Gastrocnemius medialis (tissue), 4 donors: Measurements from ENCODE around the gene CCDC187. TPM values are rescaled to one million over a fixed set of nuclear protein-coding genes. Genes with fewer than 3 reads are reported as not detected.
"Not testable (repeated sequence)": the region's sequence is repeated elsewhere in the genome, so short reads cannot be mapped to it uniquely, and the experiment has no call there.

Experiments
- ATAC-seq, 2 donors: fragments of 150-250 bp; one replicate each; pipeline ENCODE4 v1.9.1; 2016
- DNase-seq, 2 donors: peaks; one replicate each; pipeline ENCODE4 v3.0.0-alpha.2; 2019
- H3K27ac ChIP-seq, 4 donors: fragments of 200-600 bp; sonication (generic); 1 replicate in 1 of 4; 2 replicates in 3 of 4; pipeline ENCODE4 v1.5.1; 2016 to 2018; ENCODE audit warnings: mild to moderate bottlenecking in 2 of 4, moderate library complexity in 1 of 4
- H3K27me3 ChIP-seq, 3 donors: fragments of 200-600 bp; sonication (generic) in 2 of 3; 1 replicate in 1 of 3; 2 replicates in 2 of 3; pipeline versions ENCODE4 v1.5.1 to v1.6.0; 2016 to 2019; ENCODE audit warnings: mild to moderate bottlenecking in 1 of 3, moderate library complexity in 1 of 3
- H3K36me3 ChIP-seq, 2 donors: fragments of 200-600 bp; sonication (generic) in 1 of 2; one replicate each; pipeline ENCODE4 v1.5.1; 2017 to 2018
- H3K4me1 ChIP-seq, 2 donors: fragments of 200-600 bp; sonication (generic) in 1 of 2; one replicate each; pipeline ENCODE4 v1.5.1; 2016 to 2017; ENCODE audit warnings: mild to moderate bottlenecking in 2 of 2
- H3K4me3 ChIP-seq, 4 donors: fragments of 200-600 bp; sonication (generic) in 3 of 4; 1 replicate in 1 of 4; 2 replicates in 3 of 4; pipeline ENCODE4 v1.5.1; 2016 to 2019; ENCODE audit warnings: mild to moderate bottlenecking in 2 of 4
- H3K9me3 ChIP-seq, 3 donors: fragments of 200-600 bp; sonication (generic) in 2 of 3; 1 replicate in 1 of 3; 2 replicates in 2 of 3; pipeline ENCODE4 v1.5.1; 2016 to 2019
- CTCF ChIP-seq, 5 experiments: fragments of 450-650 bp in 3 of 5; fragments of 200-600 bp in 2 of 5; sonication (generic) in 2 of 5; IDR thresholded peaks in 4 of 5; conservative IDR thresholded peaks in 1 of 5; 1 replicate in 4 of 5; 2 replicates in 1 of 5; pipeline ENCODE4 v1.5.1; 2016 to 2019; ENCODE audit warnings: antibody characterized with exemption in 5 of 5, mild to moderate bottlenecking in 3 of 5, moderate library complexity in 3 of 5
- POLR2A ChIP-seq, 2 donors: fragments of 450-650 bp; IDR thresholded peaks; one replicate each; pipeline ENCODE4 v1.6.1; 2017; ENCODE audit warnings: antibody characterized with exemption in 2 of 2, mild to moderate bottlenecking in 2 of 2, moderate library complexity in 2 of 2
- in situ Hi-C, 4 donors: fragments of 200-750 bp; cut with MboI; loops; one replicate each; pipeline versions ENCODE4 v1.15.0 to v1.8.0; 2017; ENCODE audit warnings: low sequenced_read_pairs in 4 of 4
- intact Hi-C: fragments of 100-400 bp; cut with DNase I; formaldehyde crosslinking; loops from one replicate; pipeline ENCODE4 v1.15.1; 2023; ENCODE audit warnings: low total_unique reads
- total RNA-seq, 4 donors: library from RNA; depleted of rRNA; stranded (reverse); fragments of >200 nt; gene quantifications; one replicate each; pipeline versions ENCODE4 v1.1.0 to v1.2.3, GENCODE V29; 2016

CCDC187 gene
- total RNA-seq = not detected

GRCh38 chr9:136303825-136304416 lies at the start of gene CCDC187:
CCDC187 (minus strand) TSS chr9:136304094; CDS start chr9:136303830, 264 bp downstream.
- no peak within 1 kb of the TSS for H3K4me3 ChIP-seq
- H3K4me1 ChIP-seq = no peaks in the 10 kb centered on the region
- DNase-seq (no peak), ATAC-seq (no peak)
- in situ Hi-C loops (no loop called here), intact Hi-C loops (no loop called here)
- no peaks in the 10 kb centered on the region for H3K36me3 ChIP-seq
- H3K9me3 ChIP-seq = no peaks in the 10 kb centered on the region
- no peak within 1 kb of the TSS for H3K27ac ChIP-seq
- H3K27me3 ChIP-seq = peaks cover 17 to 23% (median 18%) of the 10 kb centered on the region in 3 donors
- TF ChIP-seq POLR2A (IDR thresholded peaks at IDR 0.05) (no peak), CTCF (IDR thresholded peaks at IDR 0.05 in 4 of 5, conservative IDR thresholded peaks at IDR 0.05 in 1 of 5) (no peak)

GRCh38 chr9:136353088-136353487 lies 49.2 kb upstream of the CCDC187 start:
- Histone ChIP-seq H3K4me1 (no peaks in the 10 kb centered on the region), H3K4me3 (no peak overlapping the region), H3K36me3 (no peaks in the 10 kb centered on the region), H3K9me3 (no peaks in the 10 kb centered on the region), H3K27ac (no peak overlapping the region), H3K27me3 (no peaks in the 10 kb centered on the region)
- DNase-seq = no peak
- TF ChIP-seq CTCF (IDR thresholded peaks at IDR 0.05 in 4 of 5, conservative IDR thresholded peaks at IDR 0.05 in 1 of 5) (no peak), POLR2A (IDR thresholded peaks at IDR 0.05) (no peak)
- in situ Hi-C loops (no loop called here), intact Hi-C loops (no loop called here)
- no peak for ATAC-seq

GRCh38 chr9:136352682-136353081 lies 48.8 kb upstream of the CCDC187 start:
- H3K4me3 ChIP-seq = peak overlapping the region in 1 of 4 donors; percentile 40
- H3K36me3 ChIP-seq = no peaks in the 10 kb centered on the region
- ATAC-seq (no peak), DNase-seq (no peak)
- H3K27me3 ChIP-seq = no peaks in the 10 kb centered on the region
- H3K27ac ChIP-seq = no peak overlapping the region
- no peaks in the 10 kb centered on the region for H3K9me3 ChIP-seq
- intact Hi-C loops (no loop called here), in situ Hi-C loops (no loop called here)
- H3K4me1 ChIP-seq = no peaks in the 10 kb centered on the region
- TF ChIP-seq POLR2A (IDR thresholded peaks at IDR 0.05) (no peak), CTCF (IDR thresholded peaks at IDR 0.05 in 4 of 5, conservative IDR thresholded peaks at IDR 0.05 in 1 of 5) (no peak)

- DNase-seq, ATAC-seq, H3K36me3 ChIP-seq, H3K27ac ChIP-seq, intact Hi-C loops, H3K4me1 ChIP-seq, H3K9me3 ChIP-seq, in situ Hi-C loops, H3K27me3 ChIP-seq: not testable (repeated sequence)
- peak overlapping the region in 1 of 4 donors; percentile 37 for H3K4me3 ChIP-seq
Observed at GRCh38 chr9:136351868-136352267, 48.0 kb upstream of the CCDC187 start.

GRCh38 chr9:136351252-136351800 lies 47.4 kb upstream of the CCDC187 start:
- Histone ChIP-seq H3K9me3 (no peaks in the 10 kb centered on the region), H3K36me3 (no peaks in the 10 kb centered on the region), H3K27ac (no peak overlapping the region), H3K4me1 (no peaks in the 10 kb centered on the region), H3K4me3 (peak overlapping the region in 1 of 4 donors; percentile 37), H3K27me3 (peaks cover 0 to 10% (median 0%) of the 10 kb centered on the region in 3 donors)
- intact Hi-C loops (no loop called here), in situ Hi-C loops (no loop called here)
- DNase-seq = no peak
- TF ChIP-seq CTCF (IDR thresholded peaks at IDR 0.05 in 4 of 5, conservative IDR thresholded peaks at IDR 0.05 in 1 of 5) (no peak), POLR2A (IDR thresholded peaks at IDR 0.05) (no peak)
- ATAC-seq = no peak
